CD4-positive, alpha-beta T cell treated with Interleukin-21 for 1 hour (primary cell): ENCODE measurements around the gene PSMB2.

ENCODE experiments used
- DNase-seq: peaks from one replicate; pipeline ENCODE4 v3.0.0-alpha.2; 2020

The PSMB2 gene

GRCh38 chr1:35570589-35571137 is 70.7 kb downstream of the PSMB2 start:
- DNase-seq, result no peak

GRCh38 chr1:35569936-35570335 is 71.4 kb downstream of the PSMB2 start:
- DNase-seq, result no peak

- peak; percentile 71 for DNase-seq
These were observed 72.3 kb downstream of the PSMB2 start for GRCh38 chr1:35568975-35569395.

- DNase-seq, result no peak
These were observed 73.3 kb downstream of the PSMB2 start for GRCh38 chr1:35567947-35568558.

DNA sequence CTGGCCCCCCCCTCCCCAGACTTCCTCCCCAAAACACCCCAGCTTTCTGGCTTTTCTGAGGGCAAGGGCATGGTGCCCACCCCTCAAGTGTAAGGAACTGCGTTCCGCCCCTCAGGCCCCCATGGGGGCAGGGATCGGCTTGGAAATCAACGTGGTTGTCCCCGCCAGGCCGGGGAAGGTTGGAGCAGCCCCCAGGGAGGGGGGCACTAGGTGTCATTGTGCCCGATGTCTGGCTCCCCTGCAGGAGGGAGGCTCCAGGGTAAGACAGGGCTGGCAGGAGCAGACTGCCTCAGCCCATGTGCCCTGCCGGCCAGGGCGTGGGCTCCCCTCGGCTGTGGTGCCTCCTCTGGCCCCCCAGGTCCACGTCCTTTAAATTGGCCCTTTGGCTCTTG is 75.6 kb downstream of the PSMB2 start:
- DNase-seq, result no peak

DNA sequence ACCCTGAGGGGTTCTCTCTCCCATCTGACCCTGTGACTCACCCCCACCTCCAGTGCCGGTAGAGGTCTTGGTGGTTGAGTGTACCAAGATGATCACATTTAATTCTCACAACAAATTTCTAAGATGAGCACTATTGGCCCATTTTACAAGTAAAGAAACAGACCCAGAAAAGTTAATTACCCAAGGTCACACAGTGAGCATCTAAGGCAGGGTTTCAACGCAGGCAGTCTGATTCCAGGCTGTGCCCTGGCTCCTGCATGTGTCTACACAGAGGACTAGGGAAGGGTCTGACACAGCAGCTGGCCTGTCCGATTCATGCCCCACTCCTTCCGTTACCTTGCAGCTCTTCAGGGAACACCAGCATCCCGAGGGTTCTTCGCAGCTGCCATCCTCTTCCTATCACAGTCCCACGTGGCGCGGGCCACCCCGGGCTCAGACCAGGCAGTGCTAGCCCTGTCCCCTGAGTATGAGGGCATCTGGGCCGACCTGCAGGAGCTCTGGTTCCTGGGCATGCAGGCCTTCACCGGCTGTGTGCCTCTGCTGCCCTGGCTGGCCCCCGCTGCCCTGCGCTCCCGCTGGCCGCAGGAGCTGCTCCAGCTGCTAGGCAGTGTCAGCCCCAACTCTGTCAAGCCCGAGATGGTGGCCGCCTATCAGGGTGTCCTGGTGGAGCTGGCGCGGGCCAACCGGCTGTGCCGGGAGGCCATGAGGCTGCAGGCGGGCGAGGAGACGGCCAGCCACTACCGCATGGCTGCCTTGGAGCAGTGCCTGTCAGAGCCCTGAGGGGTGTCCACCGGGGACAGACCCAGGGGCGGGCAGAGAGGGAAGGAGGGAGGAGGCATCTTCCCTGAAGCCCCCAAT is 76.2 kb downstream of the PSMB2 start:
- no peak for DNase-seq

- DNase-seq, result peak; percentile 79
These were observed 77.1 kb downstream of the PSMB2 start for GRCh38 chr1:35564037-35564883.

- no peak for DNase-seq
These were observed 78.2 kb downstream of the PSMB2 start for GRCh38 chr1:35563166-35563565.

GRCh38 chr1:35561972-35562680 is 79.2 kb downstream of the PSMB2 start:
- DNase-seq, result no peak

DNA sequence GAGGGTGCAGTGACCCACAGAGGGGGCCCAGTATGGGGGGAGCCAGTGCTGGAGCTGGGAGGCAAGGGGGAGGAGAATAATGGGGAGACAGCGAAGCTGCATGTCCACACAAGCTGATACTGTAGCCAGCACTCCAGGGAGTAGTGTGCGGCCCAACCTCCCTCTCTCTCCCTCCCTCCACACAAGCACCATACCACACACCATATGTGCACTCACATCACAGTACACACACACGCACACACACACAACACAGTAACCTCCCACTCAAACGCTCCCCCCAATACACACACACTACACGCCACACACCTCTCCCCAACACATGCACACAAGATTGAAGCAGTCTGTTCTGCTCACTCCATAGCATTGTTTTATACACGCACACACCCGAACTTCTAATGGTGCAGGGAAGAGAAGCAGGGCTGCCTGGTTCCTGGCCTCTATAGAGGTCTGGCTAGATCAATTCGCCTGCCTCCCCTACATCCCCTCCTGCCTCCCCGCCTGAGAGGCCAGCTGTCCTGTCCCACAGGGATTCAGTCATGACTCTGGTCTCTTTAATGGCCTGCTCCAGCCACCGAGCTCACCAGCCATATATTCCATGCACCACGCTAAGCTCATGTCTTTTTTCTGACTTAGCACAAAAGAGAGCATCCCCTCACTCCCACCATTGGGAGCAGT is 79.9 kb downstream of the PSMB2 start:
- no peak for DNase-seq

GRCh38 chr1:35560256-35561225 is 80.8 kb downstream of the PSMB2 start:
- no peak for DNase-seq

GRCh38 chr1:35559317-35559944 is 81.9 kb downstream of the PSMB2 start:
- peak; percentile 38 for DNase-seq

DNA sequence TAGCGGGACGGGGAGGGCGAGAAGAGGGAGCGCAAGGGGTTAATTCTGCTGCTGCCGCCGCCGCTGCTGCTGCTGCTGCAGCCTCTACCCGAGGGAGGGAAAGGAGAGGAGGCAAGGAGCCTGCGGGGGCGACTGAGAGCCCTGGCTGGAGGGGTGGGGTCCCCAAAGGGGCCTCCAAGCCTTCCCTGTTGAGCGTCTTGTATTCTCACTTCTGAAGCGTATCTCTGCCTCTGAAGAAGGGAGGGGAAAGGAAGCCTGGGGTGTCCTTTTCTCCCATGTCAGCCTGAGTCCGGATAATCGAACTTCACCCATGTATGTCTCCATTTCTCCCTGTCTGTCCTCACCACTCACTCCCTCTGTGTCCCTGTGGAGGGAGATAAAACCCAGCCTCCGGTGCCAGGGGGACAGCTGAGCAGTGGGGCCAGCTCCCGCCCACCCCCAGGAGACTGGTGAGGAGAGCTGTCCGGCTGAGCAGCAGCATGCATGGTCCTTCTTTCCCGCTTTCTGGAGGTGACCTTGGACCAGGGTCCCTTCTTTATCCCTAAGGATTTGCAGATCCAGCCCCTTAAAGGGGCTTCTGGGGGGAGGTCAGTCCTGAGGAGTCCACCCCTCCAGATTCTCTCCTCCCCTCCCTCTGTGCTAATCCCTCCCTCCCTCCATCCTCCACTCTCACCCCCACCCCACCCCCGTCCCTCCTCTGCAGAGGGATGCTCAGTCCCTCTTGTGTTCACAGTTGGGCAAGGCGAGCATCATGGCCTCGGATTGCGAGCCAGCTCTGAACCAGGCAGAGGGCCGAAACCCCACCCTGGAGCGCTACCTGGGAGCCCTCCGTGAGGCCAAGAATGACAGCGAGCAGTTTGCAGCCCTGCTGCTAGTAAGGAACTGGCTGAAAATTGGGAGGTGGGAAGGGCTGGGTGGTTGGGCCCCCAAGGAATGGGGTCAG is 82.7 kb downstream of the PSMB2 start:
- peak; percentile 30 for DNase-seq

DNA sequence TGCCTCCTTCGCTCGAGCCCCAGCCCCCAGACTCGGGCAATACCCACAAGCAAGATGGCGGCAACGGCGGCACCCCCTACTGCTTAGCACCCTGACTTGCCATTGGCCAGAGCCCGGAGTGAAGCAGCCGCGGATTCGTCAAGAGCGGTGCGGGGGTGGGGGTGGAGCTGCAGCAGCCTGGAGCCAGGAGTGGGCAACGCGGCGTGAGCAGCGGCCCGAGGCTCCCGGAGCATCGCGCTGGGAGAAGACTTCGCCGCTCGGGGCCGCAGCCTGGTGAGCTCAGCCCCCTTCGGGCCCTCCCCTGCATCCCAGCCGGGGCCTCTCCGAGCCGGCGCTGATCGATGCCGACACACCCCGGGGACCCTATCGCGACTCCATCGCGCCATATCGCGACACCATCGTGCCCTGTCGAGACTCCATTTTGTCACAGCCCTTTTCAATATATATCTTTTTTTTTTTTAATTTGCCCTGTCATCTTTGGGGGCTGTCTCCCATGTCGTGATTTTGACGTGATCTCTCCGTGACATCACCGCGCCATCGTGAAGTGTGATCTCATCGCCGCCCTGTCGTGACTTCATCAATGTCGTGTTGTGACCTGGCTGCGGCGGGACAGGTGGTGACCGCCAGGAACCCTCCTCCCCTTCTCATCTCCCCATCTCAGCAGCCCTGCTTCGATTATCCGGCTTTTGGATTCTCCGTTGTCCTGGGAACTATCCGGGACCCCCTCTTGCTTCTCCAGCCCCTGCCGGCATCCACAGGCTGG is 83.5 kb downstream of the PSMB2 start, which contains the start of gene NCDN:
NCDN (plus strand) TSS at position 189 of the 763 bp plus-strand sequence; CDS start at position 581, 392 bp downstream.
- peak; percentile 95 for DNase-seq

DNA sequence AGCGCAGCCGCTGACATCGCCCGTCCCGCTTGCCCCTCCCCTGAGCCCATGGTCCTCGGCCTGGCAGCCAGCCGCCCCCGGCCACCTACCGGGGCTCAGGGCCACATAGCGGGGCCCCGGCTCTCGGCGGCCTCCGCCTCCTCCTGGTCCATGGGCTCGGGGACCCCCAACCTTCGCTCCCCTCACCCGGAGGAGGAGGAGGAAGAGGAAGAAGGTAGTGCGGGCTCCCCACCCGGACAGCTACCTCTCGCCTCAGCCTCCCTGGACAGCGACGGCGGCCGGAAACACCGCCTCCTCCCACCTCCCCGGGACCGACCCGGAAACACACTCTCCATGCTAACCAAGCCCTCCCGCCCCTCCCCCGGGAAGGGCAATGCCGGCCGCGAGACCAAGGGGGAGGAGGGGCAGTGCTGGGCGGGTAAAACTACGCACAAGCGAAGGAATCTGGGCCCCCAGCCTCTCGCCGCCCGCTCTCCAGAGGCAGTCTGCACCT is 84.2 kb downstream of the PSMB2 start, which contains the start of gene KIAA0319L:
KIAA0319L (minus strand) TSS at position 286 of the 493 bp plus-strand sequence. CDS start 2,912 bp downstream, outside the sequence.
- no peak for DNase-seq

GRCh38 chr1:35556484-35557117 is 84.7 kb downstream of the PSMB2 start:
- DNase-seq, result peak; percentile 21
